ENCODE results near the gene UBL7.

UBL7 gene, protein sequence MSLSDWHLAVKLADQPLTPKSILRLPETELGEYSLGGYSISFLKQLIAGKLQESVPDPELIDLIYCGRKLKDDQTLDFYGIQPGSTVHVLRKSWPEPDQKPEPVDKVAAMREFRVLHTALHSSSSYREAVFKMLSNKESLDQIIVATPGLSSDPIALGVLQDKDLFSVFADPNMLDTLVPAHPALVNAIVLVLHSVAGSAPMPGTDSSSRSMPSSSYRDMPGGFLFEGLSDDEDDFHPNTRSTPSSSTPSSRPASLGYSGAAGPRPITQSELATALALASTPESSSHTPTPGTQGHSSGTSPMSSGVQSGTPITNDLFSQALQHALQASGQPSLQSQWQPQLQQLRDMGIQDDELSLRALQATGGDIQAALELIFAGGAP

DNA sequence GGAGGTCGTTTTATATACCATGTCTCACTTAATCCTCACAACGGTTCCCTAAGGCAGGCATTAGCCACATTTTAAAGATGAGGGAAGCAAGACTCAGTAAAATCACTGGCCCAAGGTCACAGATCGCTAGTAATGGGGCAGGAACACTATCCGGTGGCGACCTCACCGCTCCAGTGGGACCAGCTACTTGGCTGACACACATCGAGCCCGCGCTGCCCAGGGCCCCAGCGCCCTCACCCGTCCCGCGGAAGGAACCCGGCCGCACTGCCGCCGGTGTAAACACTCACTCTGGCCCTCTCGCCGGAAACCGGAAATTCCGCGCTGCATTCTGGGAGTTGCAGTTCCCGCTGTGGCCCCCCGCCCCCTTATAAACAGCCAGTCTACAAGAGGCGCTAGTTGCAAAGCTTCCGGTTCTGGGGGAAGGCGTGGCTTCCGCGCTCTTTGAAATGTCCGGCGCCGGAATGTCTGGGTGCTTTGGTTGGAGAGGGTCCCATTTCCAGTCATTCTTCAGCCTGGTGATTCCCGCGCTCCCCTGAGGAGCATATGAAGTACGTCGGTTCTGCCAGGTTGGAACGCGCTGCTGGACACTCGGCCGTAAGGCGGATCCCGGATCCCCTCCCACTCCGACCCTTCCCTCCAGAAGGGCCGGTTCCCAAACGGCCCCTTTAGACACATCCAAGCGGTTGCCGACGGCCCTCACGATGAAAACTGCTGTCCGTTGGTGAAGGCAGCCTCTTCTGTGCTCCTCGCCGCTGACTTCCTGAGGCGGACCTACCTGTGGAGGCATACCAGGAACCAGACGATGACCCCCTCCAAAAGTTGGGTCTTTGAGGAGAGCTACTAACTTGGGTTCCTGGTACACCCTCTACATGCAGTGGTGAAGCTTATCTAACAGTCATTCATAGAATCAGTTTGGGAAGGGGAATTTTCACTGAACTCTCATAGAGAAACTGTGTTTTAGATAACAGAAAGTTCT is at the start of gene UBL7:
TSS of gene UBL7 (minus strand) at position 290 of the 976 bp plus-strand sequence. CDS start 2,293 bp downstream, outside the sequence.
- peaks cover 13 to 18% of the 10 kb centered on the region in 2 donors for H3K4me1 ChIP-seq (ENCODE audit: control insufficient read depth in 1 of 2, insufficient read depth in 2 of 2, low read length in 2 of 2)
- H3K9ac ChIP-seq (ENCODE audit: low read depth in 1 of 2, low read length in 2 of 2), result peak within 1 kb of the TSS; percentile 85 to 97
- peaks cover 0 to 3% of the 10 kb centered on the region in 2 donors for H3K36me3 ChIP-seq (ENCODE audit: control insufficient read depth in 1 of 2, insufficient read depth in 2 of 2, low read length in 2 of 2)
- no peaks in the 10 kb centered on the region for H3K27me3 ChIP-seq (ENCODE audit: control insufficient read depth in 1 of 2, insufficient read depth in 2 of 2, low read length in 2 of 2)
- peak within 1 kb of the TSS; percentile 95 to 96 for H3K4me3 ChIP-seq (ENCODE audit: low read depth in 1 of 2, low read length in 2 of 2)
- H3K9me3 ChIP-seq (ENCODE audit: control insufficient read depth in 1 of 2, low read length in 2 of 2), result no peaks in the 10 kb centered on the region
- H3K27ac ChIP-seq (ENCODE audit: low read depth, low read length), result peak within 1 kb of the TSS; percentile 44

- Histone ChIP-seq H3K4me1 (ENCODE audit: control insufficient read depth in 1 of 2, insufficient read depth in 2 of 2, low read length in 2 of 2) (no peaks in the 10 kb centered on the region), H3K4me3 (ENCODE audit: low read depth in 1 of 2, low read length in 2 of 2) (no peak overlapping the region), H3K9ac (ENCODE audit: low read depth in 1 of 2, low read length in 2 of 2) (no peak overlapping the region), H3K36me3 (ENCODE audit: control insufficient read depth in 1 of 2, insufficient read depth in 2 of 2, low read length in 2 of 2) (peaks cover 0 to 2% of the 10 kb centered on the region in 2 donors), H3K27me3 (ENCODE audit: control insufficient read depth in 1 of 2, insufficient read depth in 2 of 2, low read length in 2 of 2) (no peaks in the 10 kb centered on the region), H3K27ac (ENCODE audit: low read depth, low read length) (no peak overlapping the region), H3K9me3 (ENCODE audit: control insufficient read depth in 1 of 2, low read length in 2 of 2) (no peaks in the 10 kb centered on the region)
Observed at GRCh38 chr15:74506515-74506840, 45.5 kb upstream of the UBL7 start.

DNA sequence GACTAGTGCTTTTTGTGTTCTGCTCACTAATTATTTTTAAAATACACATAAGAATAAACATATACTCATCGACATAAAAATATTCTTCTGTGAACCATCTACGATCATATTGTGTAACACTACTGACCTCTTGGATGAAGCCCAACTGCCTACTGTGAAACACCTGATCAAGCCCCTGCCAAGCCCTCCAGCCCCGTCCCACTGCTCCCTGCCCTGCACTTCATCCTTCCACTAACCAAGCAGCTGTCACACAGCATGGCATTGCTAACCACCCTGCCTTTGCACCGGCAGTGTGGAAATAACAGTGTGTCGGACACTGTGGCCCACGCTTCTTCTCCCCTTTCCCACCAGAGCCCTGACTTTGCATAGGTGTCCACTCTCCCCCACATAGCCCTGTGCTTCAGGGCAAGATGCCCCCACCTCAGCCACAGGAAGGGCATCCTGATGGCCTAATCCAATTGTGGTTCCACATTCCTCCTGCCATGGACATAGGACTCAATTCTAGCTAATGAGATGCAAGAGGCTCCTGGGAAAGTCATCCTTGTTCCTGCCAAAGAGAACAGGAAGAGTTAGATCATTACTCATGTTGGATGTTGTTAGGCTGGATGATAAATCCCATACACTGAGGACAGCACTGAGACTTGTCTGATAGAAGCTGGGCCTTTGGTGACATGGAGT is 45.0 kb upstream of the UBL7 start:
- Histone ChIP-seq H3K4me1 (ENCODE audit: control insufficient read depth in 1 of 2, insufficient read depth in 2 of 2, low read length in 2 of 2) (no peaks in the 10 kb centered on the region), H3K9ac (ENCODE audit: low read depth in 1 of 2, low read length in 2 of 2) (no peak overlapping the region), H3K27ac (ENCODE audit: low read depth, low read length) (no peak overlapping the region), H3K36me3 (ENCODE audit: control insufficient read depth in 1 of 2, insufficient read depth in 2 of 2, low read length in 2 of 2) (peaks cover 0 to 2% of the 10 kb centered on the region in 2 donors), H3K4me3 (ENCODE audit: low read depth in 1 of 2, low read length in 2 of 2) (no peak overlapping the region), H3K27me3 (ENCODE audit: control insufficient read depth in 1 of 2, insufficient read depth in 2 of 2, low read length in 2 of 2) (no peaks in the 10 kb centered on the region), H3K9me3 (ENCODE audit: control insufficient read depth in 1 of 2, low read length in 2 of 2) (no peaks in the 10 kb centered on the region)

- H3K4me3 ChIP-seq (ENCODE audit: low read depth in 1 of 2, low read length in 2 of 2), result no peak overlapping the region
- no peak overlapping the region for H3K27ac ChIP-seq (ENCODE audit: low read depth, low read length)
- no peaks in the 10 kb centered on the region for H3K27me3 ChIP-seq (ENCODE audit: control insufficient read depth in 1 of 2, insufficient read depth in 2 of 2, low read length in 2 of 2)
- no peaks in the 10 kb centered on the region for H3K9me3 ChIP-seq (ENCODE audit: control insufficient read depth in 1 of 2, low read length in 2 of 2)
- no peak overlapping the region for H3K9ac ChIP-seq (ENCODE audit: low read depth in 1 of 2, low read length in 2 of 2)
- no peaks in the 10 kb centered on the region for H3K4me1 ChIP-seq (ENCODE audit: control insufficient read depth in 1 of 2, insufficient read depth in 2 of 2, low read length in 2 of 2)
- peaks cover 0 to 2% of the 10 kb centered on the region in 2 donors for H3K36me3 ChIP-seq (ENCODE audit: control insufficient read depth in 1 of 2, insufficient read depth in 2 of 2, low read length in 2 of 2)
Observed at GRCh38 chr15:74504836-74505235, 43.9 kb upstream of the UBL7 start.

GRCh38 chr15:74504418-74504817 is 43.5 kb upstream of the UBL7 start:
- Histone ChIP-seq H3K36me3 (ENCODE audit: control insufficient read depth in 1 of 2, insufficient read depth in 2 of 2, low read length in 2 of 2) (peaks cover 0 to 2% of the 10 kb centered on the region in 2 donors), H3K4me1 (ENCODE audit: control insufficient read depth in 1 of 2, insufficient read depth in 2 of 2, low read length in 2 of 2) (no peaks in the 10 kb centered on the region), H3K9ac (ENCODE audit: low read depth in 1 of 2, low read length in 2 of 2) (no peak overlapping the region), H3K27ac (ENCODE audit: low read depth, low read length) (no peak overlapping the region), H3K9me3 (ENCODE audit: control insufficient read depth in 1 of 2, low read length in 2 of 2) (no peaks in the 10 kb centered on the region), H3K27me3 (ENCODE audit: control insufficient read depth in 1 of 2, insufficient read depth in 2 of 2, low read length in 2 of 2) (no peaks in the 10 kb centered on the region), H3K4me3 (ENCODE audit: low read depth in 1 of 2, low read length in 2 of 2) (no peak overlapping the region)

- H3K36me3 ChIP-seq (ENCODE audit: control insufficient read depth in 1 of 2, insufficient read depth in 2 of 2, low read length in 2 of 2), result peaks cover 0 to 2% of the 10 kb centered on the region in 2 donors
Observed at GRCh38 chr15:74502301-74502700, 41.3 kb upstream of the UBL7 start.

GRCh38 chr15:74500401-74500800 is 39.4 kb upstream of the UBL7 start:
- H3K4me3 ChIP-seq (ENCODE audit: low read depth in 1 of 2, low read length in 2 of 2), result no peak overlapping the region
- peaks cover 0 to 2% of the 10 kb centered on the region in 2 donors for H3K36me3 ChIP-seq (ENCODE audit: control insufficient read depth in 1 of 2, insufficient read depth in 2 of 2, low read length in 2 of 2)
- H3K27me3 ChIP-seq (ENCODE audit: control insufficient read depth in 1 of 2, insufficient read depth in 2 of 2, low read length in 2 of 2), result no peaks in the 10 kb centered on the region
- H3K4me1 ChIP-seq (ENCODE audit: control insufficient read depth in 1 of 2, insufficient read depth in 2 of 2, low read length in 2 of 2), result no peaks in the 10 kb centered on the region
- H3K9me3 ChIP-seq (ENCODE audit: control insufficient read depth in 1 of 2, low read length in 2 of 2), result no peaks in the 10 kb centered on the region
- no peak overlapping the region for H3K27ac ChIP-seq (ENCODE audit: low read depth, low read length)
- no peak overlapping the region for H3K9ac ChIP-seq (ENCODE audit: low read depth in 1 of 2, low read length in 2 of 2)

More at GRCh38 chr15:74502301-74502700, 41.3 kb upstream of the UBL7 start:
- Histone ChIP-seq H3K9ac (ENCODE audit: low read depth in 1 of 2, low read length in 2 of 2) (no peak overlapping the region), H3K9me3 (ENCODE audit: control insufficient read depth in 1 of 2, low read length in 2 of 2) (no peaks in the 10 kb centered on the region), H3K27me3 (ENCODE audit: control insufficient read depth in 1 of 2, insufficient read depth in 2 of 2, low read length in 2 of 2) (no peaks in the 10 kb centered on the region), H3K4me1 (ENCODE audit: control insufficient read depth in 1 of 2, insufficient read depth in 2 of 2, low read length in 2 of 2) (no peaks in the 10 kb centered on the region), H3K27ac (ENCODE audit: low read depth, low read length) (no peak overlapping the region), H3K4me3 (ENCODE audit: low read depth in 1 of 2, low read length in 2 of 2) (no peak overlapping the region)

- no peaks in the 10 kb centered on the region for H3K27me3 ChIP-seq (ENCODE audit: control insufficient read depth in 1 of 2, insufficient read depth in 2 of 2, low read length in 2 of 2)
- H3K27ac ChIP-seq (ENCODE audit: low read depth, low read length), result no peak overlapping the region
- H3K9ac ChIP-seq (ENCODE audit: low read depth in 1 of 2, low read length in 2 of 2), result no peak overlapping the region
- peaks cover 0 to 2% of the 10 kb centered on the region in 2 donors for H3K36me3 ChIP-seq (ENCODE audit: control insufficient read depth in 1 of 2, insufficient read depth in 2 of 2, low read length in 2 of 2)
- no peaks in the 10 kb centered on the region for H3K4me1 ChIP-seq (ENCODE audit: control insufficient read depth in 1 of 2, insufficient read depth in 2 of 2, low read length in 2 of 2)
- H3K4me3 ChIP-seq (ENCODE audit: low read depth in 1 of 2, low read length in 2 of 2), result no peak overlapping the region
- H3K9me3 ChIP-seq (ENCODE audit: control insufficient read depth in 1 of 2, low read length in 2 of 2), result no peaks in the 10 kb centered on the region
Observed at GRCh38 chr15:74499366-74499765, 38.4 kb upstream of the UBL7 start.

DNA sequence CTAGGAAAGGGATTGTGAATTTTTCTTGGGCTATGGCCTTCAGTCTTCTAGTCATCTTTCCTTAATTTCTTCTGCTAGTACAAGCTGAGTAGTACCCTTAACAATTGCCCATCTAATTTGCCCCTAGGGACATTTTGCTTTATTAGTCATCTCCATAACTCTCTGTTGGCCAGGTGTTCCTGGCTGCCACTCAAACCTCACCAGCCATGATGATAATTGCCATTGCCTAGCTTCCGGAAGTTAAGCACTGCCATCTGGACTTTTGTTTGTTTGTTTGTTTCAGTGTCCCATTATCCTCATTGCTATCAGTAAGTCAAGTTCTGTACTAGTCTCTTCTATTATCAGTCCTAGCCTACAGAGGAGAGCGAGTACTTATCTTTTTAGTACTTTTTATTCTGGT is 36.6 kb upstream of the UBL7 start:
- Histone ChIP-seq H3K4me3 (ENCODE audit: low read depth in 1 of 2, low read length in 2 of 2) (no peak overlapping the region), H3K4me1 (ENCODE audit: control insufficient read depth in 1 of 2, insufficient read depth in 2 of 2, low read length in 2 of 2) (no peaks in the 10 kb centered on the region), H3K27ac (ENCODE audit: low read depth, low read length) (no peak overlapping the region), H3K9me3 (ENCODE audit: control insufficient read depth in 1 of 2, low read length in 2 of 2) (no peaks in the 10 kb centered on the region), H3K36me3 (ENCODE audit: control insufficient read depth in 1 of 2, insufficient read depth in 2 of 2, low read length in 2 of 2) (peaks cover 0 to 2% of the 10 kb centered on the region in 2 donors), H3K27me3 (ENCODE audit: control insufficient read depth in 1 of 2, insufficient read depth in 2 of 2, low read length in 2 of 2) (no peaks in the 10 kb centered on the region), H3K9ac (ENCODE audit: low read depth in 1 of 2, low read length in 2 of 2) (no peak overlapping the region)
